ENCODE results near the gene PTX3.

PTX3 gene

GRCh38 chr3:157475921-157476414, 39.3 kb downstream of the PTX3 start:
- no peak for DNase-seq (ENCODE audit: low read depth)

GRCh38 chr3:157477441-157477840, 40.8 kb downstream of the PTX3 start:
- DNase-seq (ENCODE audit: low read depth): no peak

- no peak for DNase-seq (ENCODE audit: low read depth)
Observed at GRCh38 chr3:157479464-157480243, 43.0 kb downstream of the PTX3 start.

GRCh38 chr3:157487339-157487738, 50.7 kb downstream of the PTX3 start:
- no peak for DNase-seq (ENCODE audit: low read depth)

GRCh38 chr3:157488144-157488543, 51.5 kb downstream of the PTX3 start:
- no peak for DNase-seq (ENCODE audit: low read depth)

- DNase-seq (ENCODE audit: low read depth): no peak
Observed at GRCh38 chr3:157491136-157491535, 54.5 kb downstream of the PTX3 start.
